Dermis blood vessel endothelial cell (primary cell): ENCODE data around the gene SUGCT. TPM values are rescaled to one million over a fixed set of nuclear protein-coding genes. Genes with fewer than 3 reads are reported as not detected.
"Not testable (repeated sequence)": the region's sequence is repeated elsewhere in the genome, so short reads cannot be mapped to it uniquely, and the experiment has no call there.

Source experiments
- DNase-seq: peaks from one replicate; pipeline ENCODE4 v3.0.0; 2010
- total RNA-seq: library from RNA; depleted of rRNA; stranded (reverse); fragments of >200 nt; gene quantifications from 2 replicates; pipeline ENCODE4 v1.2.3, GENCODE V29; 2014

The SUGCT gene
- 0.47 and 1.0 TPM in 2 replicates for total RNA-seq

GRCh38 chr7:40134428-40135316 is at the start of gene SUGCT, which contains the start of gene MPLKIP:
Gene SUGCT (plus strand): TSS chr7:40135005.
Gene MPLKIP (minus strand): TSS chr7:40134622. CDS start chr7:40134567, 55 bp downstream.
- DNase-seq: peak; percentile 89

DNA sequence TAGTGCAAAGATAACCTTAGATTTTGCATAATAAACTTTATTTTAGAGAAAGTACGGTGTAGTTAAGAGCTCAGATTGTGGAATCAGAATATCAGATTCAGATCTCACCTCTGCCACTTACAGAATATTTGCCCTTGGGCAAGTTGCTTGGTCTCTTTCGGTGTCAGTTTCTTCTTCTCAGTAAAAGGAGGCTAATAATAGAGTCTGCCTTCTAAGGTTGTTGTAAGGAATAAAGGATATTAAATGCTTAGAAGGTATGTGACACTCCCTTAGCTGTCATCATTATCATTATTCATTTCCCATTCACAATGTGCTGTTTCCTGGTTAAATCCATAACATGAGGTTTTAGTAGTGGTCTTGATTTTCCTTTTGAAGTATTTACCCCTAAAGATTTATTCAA is 42.6 kb upstream of the SUGCT start:
- DNase-seq: no peak

DNA sequence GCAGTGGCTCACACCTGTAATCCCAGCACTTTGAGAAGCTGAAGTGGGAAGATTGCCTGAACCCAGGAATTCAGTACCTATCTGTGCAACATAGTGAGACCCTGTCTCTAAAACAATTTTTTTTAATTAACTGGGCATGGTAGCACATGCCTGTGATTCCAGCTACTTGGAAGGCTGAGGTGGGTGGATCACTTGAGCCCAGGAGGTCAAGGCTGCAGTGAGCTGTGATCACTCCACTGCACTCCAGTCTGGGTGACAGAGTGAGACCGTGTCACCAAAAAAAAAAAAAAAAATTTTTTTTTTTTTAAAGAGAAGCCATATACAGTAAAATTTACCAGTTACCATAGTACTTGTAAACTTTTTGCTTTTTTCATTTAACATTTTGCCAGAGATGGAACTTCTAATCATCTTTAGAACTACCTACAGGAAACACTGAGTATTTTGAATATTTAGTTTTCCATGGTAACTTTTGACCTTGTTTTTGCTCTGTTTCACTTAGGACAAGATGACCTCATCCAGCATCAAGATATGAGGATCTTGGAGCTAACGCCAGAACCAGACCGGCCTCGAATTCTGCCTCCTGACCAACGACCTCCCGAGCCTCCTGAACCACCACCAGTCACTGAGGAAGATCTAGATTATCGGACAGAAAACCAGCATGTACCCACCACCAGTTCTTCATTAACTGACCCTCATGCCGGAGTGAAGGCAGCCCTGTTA is 41.0 kb upstream of the SUGCT start:
- no peak for DNase-seq

- no peak for DNase-seq
These were observed 39.6 kb upstream of the SUGCT start for GRCh38 chr7:40095230-40095629.

DNA sequence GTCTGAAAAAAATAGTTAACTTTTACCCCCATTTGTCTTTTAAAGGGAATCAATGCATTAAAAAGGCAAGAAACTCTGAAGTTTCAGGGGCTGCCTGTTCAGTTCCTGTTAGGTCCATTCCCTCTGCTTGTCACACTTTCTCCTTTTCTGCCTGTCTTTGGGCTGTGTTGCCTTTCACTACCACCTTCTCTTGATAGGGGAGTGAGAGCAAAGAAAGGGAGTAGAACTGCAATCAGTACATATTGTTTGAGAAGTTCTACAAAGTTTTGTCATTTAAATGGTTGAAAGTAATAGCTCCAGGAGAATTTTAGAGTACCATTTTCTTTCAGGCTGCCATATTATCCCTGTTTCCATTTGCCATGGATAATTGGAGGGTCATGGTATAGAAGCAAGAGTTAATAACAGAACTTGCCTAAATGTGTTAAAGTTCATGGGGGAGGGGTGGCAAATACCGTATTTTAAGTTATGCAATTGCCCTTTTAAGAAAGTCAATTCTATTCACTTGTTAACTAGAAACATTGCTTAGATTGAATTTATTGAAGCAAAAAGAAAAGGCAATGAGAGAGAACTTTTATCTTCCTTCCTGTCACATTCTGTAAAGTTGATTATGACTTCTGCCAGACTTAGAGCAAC is 39.0 kb upstream of the SUGCT start:
- no peak for DNase-seq

GRCh38 chr7:40097728-40098127 is 37.1 kb upstream of the SUGCT start:
- no peak for DNase-seq

DNA sequence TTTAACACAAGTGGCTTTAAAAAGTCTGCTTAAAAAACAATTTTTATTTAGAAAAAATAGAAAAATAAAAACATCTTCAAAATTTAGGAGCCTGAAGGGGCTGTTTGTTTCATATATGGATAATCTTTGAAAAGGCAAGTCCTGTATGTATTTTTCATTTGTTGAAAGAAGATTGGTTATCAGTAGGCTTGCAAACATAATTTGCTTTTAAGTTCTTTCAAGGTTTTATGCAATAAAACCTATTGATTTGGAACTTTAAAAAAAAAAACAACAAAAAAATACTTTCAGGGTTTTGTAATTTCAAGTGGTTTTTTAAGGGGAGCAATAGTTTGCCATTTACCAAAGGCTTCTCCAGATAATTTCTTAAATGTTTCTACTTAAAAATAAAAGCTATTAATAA is 36.0 kb upstream of the SUGCT start:
- DNase-seq: no peak

- no peak for DNase-seq
These were observed 35.0 kb upstream of the SUGCT start for GRCh38 chr7:40099837-40100236.

- no peak for DNase-seq
These were observed 33.6 kb upstream of the SUGCT start for GRCh38 chr7:40101201-40101600.

DNA sequence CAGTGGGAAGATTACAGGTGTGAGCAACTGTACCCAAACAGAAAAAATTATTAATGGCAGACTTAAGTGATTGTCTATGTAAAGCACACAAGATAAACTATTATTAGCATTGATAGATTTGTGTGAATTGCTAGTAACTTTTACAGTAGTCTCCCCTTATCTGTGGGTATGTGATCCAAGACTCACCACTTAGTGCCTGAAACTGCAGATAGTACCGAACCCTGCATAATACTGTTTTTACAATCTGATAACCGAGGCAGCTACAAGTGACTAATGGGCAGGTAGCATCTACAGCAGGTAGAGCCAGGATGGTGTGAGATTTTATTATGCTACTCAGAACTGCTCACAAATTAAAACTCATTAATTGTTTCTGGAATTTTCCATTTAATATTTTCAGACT is 31.9 kb upstream of the SUGCT start:
- DNase-seq: no peak

DNA sequence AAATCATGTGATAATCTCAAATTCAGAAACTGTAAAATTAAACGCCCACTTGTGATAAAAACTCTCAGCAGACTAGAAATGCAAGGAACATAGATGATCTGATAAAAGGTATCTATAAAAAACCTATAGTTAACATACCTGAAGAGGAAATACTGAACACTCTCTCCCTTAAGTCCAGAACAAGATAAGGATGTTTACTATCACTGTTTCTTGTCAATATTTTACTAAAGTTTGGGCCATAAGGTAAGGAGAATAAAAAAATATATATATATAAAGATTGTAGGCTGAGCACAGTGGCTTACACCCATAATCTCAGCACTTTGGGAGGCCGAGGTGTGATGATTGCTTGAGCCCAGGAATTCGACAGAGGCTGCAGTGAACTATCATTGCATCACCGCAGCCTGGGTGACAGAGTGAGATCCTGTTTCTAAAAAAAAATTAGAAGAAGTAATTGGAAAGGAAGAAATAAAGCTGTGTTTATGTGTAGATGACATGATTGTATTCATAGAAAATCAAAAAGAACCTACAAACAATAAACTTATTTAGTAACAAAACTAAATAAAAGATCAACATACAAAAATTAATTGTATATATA is 28.8 kb upstream of the SUGCT start:
- no peak for DNase-seq

DNA sequence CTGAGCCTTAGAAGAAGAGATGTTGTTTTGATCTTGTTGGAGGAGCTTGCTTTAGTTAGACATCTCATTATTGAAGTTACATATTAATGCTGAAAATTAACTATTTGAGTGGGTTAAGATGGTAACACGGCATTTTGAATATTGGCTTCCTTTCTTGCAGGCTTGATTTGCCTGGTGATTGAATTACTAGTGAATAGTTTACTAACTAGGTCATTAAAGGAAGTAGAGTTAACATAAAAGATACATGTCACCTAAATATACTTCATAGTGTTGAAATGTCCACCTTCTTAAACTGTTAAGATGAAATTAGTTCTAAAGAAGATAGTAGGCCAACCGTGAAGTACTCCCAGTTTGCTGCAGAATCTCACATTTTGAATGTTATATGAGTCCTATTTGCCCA is 18.9 kb upstream of the SUGCT start:
- no peak for DNase-seq

- DNase-seq: not testable (repeated sequence)
These were observed 17.6 kb upstream of the SUGCT start for GRCh38 chr7:40117199-40117598.

GRCh38 chr7:40118201-40118600 is 16.6 kb upstream of the SUGCT start:
- not testable (repeated sequence) for DNase-seq

GRCh38 chr7:40120020-40120419 is 14.8 kb upstream of the SUGCT start:
- DNase-seq: no peak

DNA sequence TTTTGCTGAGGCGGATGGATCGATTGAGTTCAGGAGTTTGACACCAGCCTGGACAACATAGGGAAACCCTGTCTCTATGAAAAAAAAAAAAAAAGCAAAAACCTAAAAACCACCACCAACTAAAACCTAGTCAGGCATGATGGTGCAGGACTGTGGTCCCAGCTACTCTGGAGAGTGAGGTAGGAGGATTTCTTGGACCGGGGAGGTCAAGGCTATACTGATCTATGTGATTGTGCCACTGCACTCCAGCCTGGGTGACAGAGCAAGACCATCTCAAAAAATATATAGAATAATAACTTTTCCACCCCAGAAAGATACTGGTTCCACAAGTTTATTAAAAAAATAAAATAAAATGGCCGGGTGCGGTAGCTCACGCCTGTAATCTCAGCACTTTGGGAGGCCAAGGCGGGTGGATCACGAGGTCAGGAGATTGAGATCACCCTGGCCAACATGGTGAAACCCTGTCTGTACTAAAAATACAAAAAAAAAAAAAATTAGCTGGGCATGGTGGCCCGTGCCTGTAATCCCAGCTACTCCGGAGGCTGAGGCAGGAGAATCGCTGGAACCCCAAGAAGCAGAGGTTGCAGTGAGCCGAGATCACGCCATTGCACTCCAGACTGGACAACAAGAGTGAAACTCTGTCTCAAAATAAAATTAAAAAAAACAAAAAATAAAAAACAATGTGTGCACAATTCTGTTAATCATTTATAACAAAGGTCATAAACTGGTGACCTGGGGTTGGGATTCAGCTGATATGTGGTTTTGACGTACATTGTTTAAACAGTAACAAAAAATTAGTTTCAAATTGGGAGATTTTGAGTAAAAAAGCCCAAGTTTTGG is 12.5 kb upstream of the SUGCT start:
- not testable (repeated sequence) for DNase-seq

- DNase-seq: no peak
These were observed 11.9 kb upstream of the SUGCT start for GRCh38 chr7:40122940-40123254.

DNA sequence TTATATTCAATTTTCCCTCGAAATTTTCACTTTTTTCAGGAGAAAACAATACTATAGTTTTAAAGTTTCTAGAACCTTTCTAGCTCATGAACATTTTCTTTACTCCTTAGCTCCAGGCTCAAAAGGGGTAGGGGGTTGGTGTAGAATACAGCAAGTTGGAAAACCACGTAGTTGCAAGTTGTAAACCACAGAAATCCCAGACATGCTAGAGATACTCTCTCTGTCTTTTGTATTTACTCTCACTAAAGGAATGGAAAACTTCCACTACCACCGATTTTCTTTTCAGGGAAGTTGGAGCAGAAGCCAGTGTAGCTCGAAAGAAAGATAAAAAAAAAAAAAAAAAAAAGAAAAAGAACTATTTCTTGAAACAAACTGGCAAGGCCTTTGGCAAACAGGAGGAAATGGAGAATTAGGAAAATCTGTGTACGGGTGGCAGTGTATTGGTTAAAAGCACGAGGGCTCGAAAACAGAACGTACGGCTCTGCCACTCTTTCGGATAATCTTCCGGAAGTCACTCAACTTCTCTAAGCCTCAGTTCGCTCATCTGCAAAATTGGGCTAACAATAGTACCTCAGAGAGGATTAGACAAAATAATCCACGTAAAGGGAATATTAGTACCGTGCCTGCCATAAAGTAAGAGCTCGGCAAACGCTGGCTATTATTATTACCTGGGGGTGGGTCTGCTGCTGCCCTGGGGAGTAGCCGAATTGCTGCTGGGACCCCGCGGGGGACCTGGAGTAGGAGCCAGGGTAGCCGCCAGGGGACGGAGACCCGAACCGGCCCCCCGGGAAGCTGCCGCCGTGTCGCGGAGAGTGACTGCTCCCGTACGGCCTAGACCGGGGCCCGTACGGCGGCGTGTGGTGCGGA is 1.0 kb upstream of the SUGCT start:
- DNase-seq: peak; percentile 38

DNA sequence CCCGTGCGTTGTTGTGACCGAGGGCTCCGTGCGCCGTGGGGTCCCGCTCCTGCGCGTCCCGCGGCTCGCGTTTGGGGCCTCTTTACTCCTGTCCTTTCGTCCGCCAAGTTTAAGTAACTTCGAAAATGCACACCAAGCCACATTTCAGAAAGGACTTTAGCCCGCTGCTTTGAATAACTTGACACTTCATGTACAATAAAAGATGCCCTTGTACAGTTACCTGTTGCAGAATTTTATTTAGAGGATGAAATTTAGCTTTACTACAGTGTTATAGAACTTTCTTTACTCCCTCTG is 459 bp downstream of the SUGCT start:
- no peak for DNase-seq

DNA sequence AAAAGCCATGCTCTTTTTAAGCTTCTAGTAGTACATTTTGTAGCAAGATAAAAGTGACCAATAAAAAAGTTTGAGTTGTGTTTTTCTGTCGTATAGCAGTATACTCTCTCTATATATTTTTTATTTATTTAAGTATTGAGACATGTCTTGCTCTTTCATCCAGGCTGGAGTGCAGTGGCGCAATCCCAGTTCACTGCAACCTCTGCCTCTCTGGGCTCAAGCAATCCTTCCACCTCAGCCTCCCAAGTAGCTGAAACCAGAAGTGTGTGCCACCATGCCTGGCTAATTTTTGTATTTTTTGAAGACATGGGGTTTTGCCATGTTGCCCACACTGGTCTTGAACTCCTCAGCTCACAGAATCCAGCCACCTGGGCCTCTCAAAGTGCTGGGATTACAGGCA is 2.8 kb downstream of the SUGCT start:
- DNase-seq: no peak

DNA sequence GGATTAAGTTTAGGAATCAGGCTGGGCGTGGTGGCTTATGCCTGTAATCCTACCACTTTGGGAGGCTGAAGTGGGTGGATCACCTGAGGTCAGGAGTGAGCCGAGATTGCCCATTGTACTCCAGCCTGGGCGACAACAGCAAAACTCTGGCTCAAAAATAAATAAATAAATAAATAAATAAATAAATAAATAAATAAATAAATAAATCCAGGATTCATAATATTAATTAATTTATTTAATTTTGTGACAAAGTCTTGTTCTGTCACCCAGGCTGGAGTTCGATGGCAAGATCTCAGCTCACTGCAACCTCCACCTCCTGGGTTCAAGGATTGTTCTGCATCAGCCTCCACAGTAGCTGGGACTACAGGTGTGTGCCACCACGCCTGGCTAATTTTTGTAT is 4.2 kb downstream of the SUGCT start:
- DNase-seq: no peak
